ENCODE results near the gene TLR6.

Gene TLR6

DNA sequence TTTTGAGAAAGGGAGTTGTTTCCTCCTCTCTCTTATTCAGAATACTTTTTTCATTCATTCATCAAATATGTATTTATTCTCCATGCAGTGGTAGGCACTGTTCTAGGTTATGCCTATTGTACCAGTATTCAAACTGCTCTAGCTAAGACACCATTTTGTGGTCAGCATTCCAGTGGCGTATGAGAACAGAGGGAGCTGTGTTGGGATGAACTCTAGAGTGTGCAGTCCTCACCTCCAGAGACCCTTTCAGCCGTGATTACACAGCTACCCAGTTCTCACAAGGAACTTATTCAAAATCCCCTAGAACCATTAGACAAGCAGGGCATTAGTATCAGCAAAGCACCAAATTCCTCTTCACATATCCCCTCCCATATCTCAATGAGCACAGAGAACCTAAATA, 56.3 kb downstream of the TLR6 start:
- no peak for DNase-seq
- Histone ChIP-seq H3K36me3 (replicated peaks) (no peaks in the 10 kb centered on the region), H3K27ac (no peak overlapping the region), H3K27me3 (replicated peaks) (no peaks in the 10 kb centered on the region), H3K4me3 (ENCODE audit: low read depth, low read length) (no peak overlapping the region)
- TF ChIP-seq, protein P1, sequence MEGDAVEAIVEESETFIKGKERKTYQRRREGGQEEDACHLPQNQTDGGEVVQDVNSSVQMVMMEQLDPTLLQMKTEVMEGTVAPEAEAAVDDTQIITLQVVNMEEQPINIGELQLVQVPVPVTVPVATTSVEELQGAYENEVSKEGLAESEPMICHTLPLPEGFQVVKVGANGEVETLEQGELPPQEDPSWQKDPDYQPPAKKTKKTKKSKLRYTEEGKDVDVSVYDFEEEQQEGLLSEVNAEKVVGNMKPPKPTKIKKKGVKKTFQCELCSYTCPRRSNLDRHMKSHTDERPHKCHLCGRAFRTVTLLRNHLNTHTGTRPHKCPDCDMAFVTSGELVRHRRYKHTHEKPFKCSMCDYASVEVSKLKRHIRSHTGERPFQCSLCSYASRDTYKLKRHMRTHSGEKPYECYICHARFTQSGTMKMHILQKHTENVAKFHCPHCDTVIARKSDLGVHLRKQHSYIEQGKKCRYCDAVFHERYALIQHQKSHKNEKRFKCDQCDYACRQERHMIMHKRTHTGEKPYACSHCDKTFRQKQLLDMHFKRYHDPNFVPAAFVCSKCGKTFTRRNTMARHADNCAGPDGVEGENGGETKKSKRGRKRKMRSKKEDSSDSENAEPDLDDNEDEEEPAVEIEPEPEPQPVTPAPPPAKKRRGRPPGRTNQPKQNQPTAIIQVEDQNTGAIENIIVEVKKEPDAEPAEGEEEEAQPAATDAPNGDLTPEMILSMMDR (IDR thresholded peaks at IDR 0.05; ENCODE audit: low read depth, low read length, missing control alignments), result no peak
- in situ Hi-C loops (cut with HindIII; ENCODE audit: low pct_ligation_motif_present, low sequenced_read_pairs), result no loop called here

DNA sequence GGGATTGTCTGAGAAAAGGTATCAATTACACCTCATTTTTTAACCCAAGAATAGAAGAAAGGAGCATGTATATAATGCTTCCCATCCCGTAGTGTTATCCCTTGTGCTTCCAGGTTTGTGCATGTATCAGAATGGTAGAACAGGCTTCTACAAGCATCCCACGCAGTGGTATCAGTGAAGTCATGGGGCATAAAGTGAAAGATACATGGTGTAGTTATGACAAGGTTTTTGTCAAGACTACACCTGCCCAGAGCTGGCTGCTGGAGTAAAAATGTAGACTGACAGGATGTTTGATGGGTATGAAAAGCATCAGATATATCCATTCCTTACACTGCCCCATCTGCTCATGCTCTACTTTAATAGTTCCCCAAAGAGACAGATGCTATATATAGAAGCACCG, 61.5 kb downstream of the TLR6 start:
- no peaks in the 10 kb centered on the region for H3K36me3 ChIP-seq (replicated peaks)
- DNase-seq, result no peak
- H3K4me3 ChIP-seq (ENCODE audit: low read depth, low read length), result no peak overlapping the region
- TF ChIP-seq, protein P1 (IDR thresholded peaks at IDR 0.05; ENCODE audit: low read depth, low read length, missing control alignments), result no peak
- no peaks in the 10 kb centered on the region for H3K27me3 ChIP-seq (replicated peaks)
- H3K27ac ChIP-seq, result no peak overlapping the region
- in situ Hi-C loops (cut with HindIII; ENCODE audit: low pct_ligation_motif_present, low sequenced_read_pairs), result no loop called here

DNA sequence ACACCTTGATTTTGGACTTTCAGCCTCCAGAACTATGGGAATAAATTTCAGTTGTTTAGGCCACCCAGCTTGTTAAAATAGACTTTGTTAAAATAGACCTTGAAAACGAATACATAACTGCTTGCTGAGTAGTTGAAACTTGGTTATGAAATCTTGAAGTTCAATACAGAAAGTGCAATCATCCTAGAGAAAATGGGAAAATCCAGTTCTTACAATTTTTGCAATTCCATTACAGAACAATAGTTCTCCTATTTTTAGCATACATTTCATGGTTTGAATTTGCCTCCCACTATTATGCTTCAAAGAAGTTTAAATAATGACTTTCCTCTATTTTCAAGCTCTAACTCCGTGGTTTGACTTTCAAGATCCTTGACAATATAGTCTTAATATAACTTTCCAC, 62.6 kb downstream of the TLR6 start:
- Histone ChIP-seq H3K36me3 (replicated peaks) (no peaks in the 10 kb centered on the region), H3K4me3 (ENCODE audit: low read depth, low read length) (no peak overlapping the region), H3K27ac (no peak overlapping the region), H3K27me3 (replicated peaks) (no peaks in the 10 kb centered on the region)
- TF ChIP-seq, protein P1 (IDR thresholded peaks at IDR 0.05; ENCODE audit: low read depth, low read length, missing control alignments), result no peak
- DNase-seq, result no peak
- in situ Hi-C loops (cut with HindIII; ENCODE audit: low pct_ligation_motif_present, low sequenced_read_pairs), result no loop called here

DNA sequence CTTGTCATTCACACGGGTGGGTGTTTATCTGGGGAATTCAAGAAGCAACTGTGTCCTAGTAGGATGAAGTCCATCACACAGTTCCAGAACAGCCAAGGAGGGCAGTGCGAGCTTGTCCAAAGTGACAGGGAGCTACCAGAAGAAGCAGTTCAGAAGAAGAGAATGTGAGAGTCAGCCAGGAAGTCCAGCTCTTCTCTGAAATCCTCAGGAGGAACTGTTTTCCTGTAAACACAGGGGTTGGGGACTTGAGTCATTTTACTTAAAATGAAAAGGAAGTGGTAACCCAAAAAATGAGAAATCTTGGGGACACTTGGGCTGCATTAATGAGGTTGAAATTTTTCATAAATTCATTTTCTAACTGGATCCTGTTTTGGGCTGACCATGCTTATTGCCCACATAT, 65.6 kb downstream of the TLR6 start:
- no peaks in the 10 kb centered on the region for H3K27me3 ChIP-seq (replicated peaks)
- TF ChIP-seq, protein P1 (IDR thresholded peaks at IDR 0.05; ENCODE audit: low read depth, low read length, missing control alignments), result no peak
- H3K27ac ChIP-seq, result no peak overlapping the region
- no peaks in the 10 kb centered on the region for H3K36me3 ChIP-seq (replicated peaks)
- H3K4me3 ChIP-seq (ENCODE audit: low read depth, low read length), result no peak overlapping the region
- in situ Hi-C loops (cut with HindIII; ENCODE audit: low pct_ligation_motif_present, low sequenced_read_pairs), result no loop called here
- no peak for DNase-seq

DNA sequence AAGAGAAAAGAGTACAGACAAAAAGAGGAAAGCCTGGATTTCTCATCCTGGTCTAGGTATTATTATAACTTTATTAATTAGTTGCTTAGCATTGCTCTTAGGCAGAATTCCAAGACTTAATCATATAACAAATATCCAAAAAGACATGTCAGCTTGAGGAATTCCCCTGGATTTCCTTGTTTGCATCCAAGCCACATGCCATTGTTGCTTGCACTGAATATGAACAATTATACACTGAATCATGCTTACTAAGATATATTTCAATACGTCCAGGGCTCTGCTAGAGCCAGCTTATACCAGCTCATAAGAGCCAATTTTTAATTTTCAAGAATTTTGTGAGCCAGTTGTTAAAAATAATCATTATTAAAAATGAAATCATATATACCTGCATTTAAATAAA, 68.3 kb downstream of the TLR6 start:
- Histone ChIP-seq H3K27ac (no peak overlapping the region), H3K36me3 (replicated peaks) (no peaks in the 10 kb centered on the region), H3K27me3 (replicated peaks) (no peaks in the 10 kb centered on the region), H3K4me3 (ENCODE audit: low read depth, low read length) (no peak overlapping the region)
- DNase-seq, result no peak
- TF ChIP-seq, protein P1 (IDR thresholded peaks at IDR 0.05; ENCODE audit: low read depth, low read length, missing control alignments), result no peak
- in situ Hi-C loops (cut with HindIII; ENCODE audit: low pct_ligation_motif_present, low sequenced_read_pairs), result no loop called here

DNA sequence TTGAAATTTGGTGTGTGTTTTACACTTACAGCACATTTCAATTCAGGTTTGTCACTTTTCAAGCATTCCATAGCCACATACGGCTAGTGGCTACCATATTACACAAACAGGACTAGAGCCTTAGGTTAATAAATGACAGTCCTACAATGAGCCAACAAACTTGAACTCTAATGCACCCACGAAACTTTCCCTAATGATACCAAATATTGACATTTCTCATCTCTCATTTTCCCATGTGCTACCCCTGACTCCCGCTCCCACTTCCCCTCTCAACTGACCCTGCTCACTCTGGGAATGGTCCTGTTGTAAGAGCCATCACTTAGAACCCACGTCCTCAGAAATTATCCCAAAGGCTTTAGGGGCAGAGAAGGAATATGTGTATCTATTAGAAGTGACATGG, 68.9 kb downstream of the TLR6 start:
- H3K4me3 ChIP-seq (ENCODE audit: low read depth, low read length), result no peak overlapping the region
- no peaks in the 10 kb centered on the region for H3K36me3 ChIP-seq (replicated peaks)
- no peak overlapping the region for H3K27ac ChIP-seq
- TF ChIP-seq, protein P1 (IDR thresholded peaks at IDR 0.05; ENCODE audit: low read depth, low read length, missing control alignments), result no peak
- in situ Hi-C loops (cut with HindIII; ENCODE audit: low pct_ligation_motif_present, low sequenced_read_pairs), result no loop called here
- no peak for DNase-seq
- H3K27me3 ChIP-seq (replicated peaks), result no peaks in the 10 kb centered on the region
